Gastroesophageal sphincter (tissue), 3 donors: ENCODE measurements around the gene SH3BP5.

ENCODE experiments used
- CTCF ChIP-seq, 4 experiments: fragments of 200-600 bp in 2 of 4; fragments of 450-650 bp in 2 of 4; sonication (generic) in 1 of 4; IDR thresholded peaks; one replicate each; pipeline ENCODE4 v1.5.1; 2017 to 2019; ENCODE audit warnings: antibody characterized with exemption in 4 of 4, mild to moderate bottlenecking in 2 of 4, moderate library complexity in 2 of 4
- POLR2AphosphoS5 ChIP-seq: sonication (generic); formaldehyde crosslinking; IDR thresholded peaks from one replicate; pipeline ENCODE4 v1.6.1; 2017; ENCODE audit warnings: antibody characterized with exemption

- TF ChIP-seq CTCF (IDR thresholded peaks at IDR 0.05): no peak
- no peak for TF ChIP-seq POLR2AphosphoS5
These were observed 40.5 kb upstream of the SH3BP5 start for GRCh38 chr3:15372918-15373317.
